Epidermal melanocyte (primary cell): ENCODE results near the gene TTC23.
"Not testable (repeated sequence)": the region's sequence is repeated elsewhere in the genome, so short reads cannot be mapped to it uniquely, and the experiment has no call there.

ENCODE experiments used
- DNase-seq: peaks from one replicate; pipeline ENCODE4 v3.0.0; 2011; ENCODE audit warnings: low spot score; ENCODE audit not compliant: insufficient read length

TTC23 gene

DNA sequence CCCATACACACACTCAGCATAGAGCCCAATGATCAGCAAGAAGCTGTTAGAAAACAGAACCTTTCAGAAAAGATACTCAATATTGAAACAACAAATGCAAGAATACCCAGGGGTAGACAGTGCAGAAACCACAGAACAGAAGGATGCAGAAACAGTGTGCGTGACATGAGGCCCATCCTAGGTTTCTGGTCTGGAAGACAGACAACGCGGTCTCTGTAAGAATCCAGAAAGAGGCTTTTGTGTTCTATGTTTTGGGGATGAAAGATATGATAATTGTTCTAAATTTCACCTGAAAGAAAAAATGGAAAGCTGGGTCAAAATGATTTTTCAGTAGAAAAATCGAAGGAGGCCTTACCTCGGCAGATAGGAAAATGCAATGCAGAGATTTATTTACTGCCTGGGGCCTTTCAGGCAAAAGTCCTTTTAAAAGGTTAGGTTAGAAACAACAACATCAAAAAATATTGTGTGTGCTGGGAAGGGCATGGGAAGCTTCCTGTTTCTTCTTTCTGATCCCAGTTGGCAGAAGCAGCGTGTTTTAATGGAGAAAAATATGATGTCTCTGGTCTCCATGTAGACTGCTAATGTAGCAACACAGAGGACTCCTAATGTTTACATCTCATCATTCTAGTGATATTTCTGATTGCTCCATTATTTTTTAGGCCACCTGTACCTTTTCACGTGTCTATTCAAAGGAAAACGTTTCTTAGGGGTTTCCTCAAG is 127.5 kb downstream of the TTC23 start:
- DNase-seq = no peak

DNA sequence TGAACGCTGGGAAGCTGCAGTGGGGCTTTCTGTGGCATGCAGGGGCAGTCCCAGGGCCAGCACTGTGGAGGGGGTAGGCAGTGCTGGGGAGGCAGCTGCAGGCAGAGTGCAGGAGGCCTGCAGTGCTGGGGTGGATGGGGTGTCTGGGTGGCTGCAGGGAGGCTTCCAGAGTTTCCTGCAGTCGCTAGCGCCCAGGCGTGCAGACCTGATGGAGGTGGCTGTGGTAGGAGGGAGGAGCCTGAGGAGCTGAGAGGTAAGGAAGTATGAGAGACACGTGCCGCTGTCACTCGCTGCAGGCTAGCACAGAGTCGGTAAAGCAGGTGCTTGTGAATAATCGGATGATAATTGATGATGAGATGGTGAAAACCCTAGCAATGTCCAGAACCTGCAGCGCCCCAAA is 128.2 kb downstream of the TTC23 start:
- DNase-seq = no peak

DNA sequence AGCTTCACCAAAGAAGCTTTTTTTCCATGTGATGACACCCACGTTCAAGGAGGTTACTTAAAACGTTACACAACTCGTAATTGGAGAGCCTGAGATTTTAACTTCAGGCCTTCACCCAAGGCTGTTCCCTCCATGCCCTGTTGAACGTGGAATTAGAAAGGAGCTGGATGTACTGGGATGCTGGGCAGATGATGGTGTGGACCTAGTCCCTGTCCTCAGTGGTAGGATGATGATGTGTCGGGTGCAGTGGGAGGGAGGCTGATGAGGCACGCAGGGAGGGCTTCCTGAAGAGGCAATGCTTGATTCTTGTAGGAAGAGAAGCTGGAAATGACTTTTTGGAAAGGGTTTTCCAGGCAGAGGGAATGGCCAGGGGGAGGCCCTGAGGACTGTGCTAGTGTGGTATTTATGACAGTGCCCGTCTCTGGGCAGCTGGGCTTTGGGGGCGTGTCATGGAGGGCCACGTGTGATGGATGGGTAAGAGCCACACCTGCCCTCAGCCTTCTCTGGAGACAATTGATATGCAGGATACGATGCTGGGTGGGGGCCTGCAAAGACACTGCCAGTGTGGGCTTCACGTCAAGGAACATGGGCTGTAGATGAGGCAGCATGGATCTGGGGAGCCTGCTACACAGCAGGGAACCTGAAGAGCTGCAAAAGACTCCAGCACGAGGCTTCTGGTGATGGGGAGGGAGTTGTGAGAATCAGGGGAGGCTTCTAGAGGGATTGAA is 129.2 kb downstream of the TTC23 start:
- no peak for DNase-seq

DNA sequence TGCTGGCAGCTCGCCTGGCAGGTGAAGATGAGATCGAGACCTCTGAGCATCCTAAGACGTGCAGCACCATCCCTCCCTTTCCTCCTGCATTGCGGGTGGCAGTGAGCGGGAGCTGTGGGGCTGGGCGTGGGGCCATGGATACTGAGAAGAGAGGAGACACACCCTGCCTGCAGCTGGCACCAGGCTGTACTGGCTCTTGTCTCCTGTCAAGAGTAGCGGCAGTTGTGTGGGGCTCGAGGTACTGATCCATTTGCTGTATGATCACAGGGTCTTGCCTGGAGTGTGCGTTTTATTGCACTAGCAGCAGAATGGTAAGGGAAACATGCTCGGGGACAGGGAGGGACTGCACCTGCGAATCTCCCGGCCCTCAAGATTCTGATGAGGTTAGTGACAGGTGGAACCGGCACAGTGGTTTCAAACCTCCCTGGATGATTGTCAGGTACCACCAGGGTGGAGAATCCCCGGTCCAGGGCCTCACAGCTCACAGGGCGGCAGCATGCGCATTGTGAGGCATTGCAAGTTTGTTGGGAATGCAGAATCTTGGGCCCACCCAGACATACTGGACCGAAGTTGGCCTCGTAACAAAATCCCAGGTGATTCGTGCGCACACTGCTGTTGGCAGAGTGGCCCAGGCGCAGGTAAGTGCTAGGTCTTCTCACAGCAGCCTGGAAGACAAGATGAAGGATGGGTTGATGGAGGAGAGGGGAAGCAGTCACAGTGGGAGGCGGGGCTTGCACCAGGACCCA is 130.4 kb downstream of the TTC23 start:
- DNase-seq = no peak

DNA sequence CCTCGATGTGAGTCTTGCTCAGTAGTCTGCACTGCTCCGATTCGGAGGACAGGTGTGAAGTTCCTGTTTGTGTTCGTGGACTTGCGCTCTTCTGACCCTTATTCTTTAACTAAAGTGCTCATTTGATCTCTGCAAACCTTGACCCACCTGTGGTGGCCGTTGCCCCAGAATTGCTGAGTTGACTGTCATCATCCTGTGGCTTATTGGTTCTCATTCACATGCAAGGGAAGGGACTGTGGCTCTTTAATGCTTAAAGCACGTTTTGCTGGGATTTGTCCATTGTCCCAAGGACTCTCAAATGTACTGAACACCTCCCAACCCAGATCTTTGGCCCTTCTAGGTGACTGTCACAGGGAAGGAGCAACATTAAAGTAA is 131.1 kb downstream of the TTC23 start:
- no peak for DNase-seq

DNA sequence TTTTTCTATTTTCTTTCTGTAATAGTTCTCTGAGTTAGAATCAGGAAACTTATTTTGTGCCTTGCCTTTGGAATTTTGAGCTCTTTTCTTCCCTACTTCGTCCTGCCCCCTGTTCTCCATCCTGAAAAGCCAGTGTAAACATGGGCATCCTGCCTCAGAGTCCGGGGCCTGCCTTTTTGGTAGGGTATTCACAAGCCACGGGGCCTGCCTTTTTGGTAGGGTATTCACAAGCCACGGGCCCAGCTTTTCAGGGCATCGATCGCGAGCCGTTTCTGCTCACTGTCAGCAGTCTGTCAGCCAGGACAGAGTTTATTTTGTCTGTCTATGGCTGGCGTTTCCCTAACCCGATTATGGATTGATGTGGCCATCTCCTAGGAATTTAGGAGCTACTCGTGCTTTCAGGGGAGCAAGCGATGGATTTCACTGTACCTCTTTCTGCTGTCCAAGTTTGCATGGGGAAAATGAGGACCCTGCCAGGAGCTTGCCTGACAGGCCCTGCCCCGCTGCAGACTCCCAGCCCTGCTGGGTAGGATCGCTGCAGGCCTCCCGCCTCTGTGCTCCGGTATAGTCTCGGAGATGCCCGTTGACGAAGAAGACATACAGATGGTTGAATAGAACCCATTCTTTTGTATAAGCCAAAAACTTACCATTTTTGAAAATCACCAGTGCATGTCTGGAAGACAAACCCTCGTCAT is 131.7 kb downstream of the TTC23 start:
- no peak for DNase-seq

DNA sequence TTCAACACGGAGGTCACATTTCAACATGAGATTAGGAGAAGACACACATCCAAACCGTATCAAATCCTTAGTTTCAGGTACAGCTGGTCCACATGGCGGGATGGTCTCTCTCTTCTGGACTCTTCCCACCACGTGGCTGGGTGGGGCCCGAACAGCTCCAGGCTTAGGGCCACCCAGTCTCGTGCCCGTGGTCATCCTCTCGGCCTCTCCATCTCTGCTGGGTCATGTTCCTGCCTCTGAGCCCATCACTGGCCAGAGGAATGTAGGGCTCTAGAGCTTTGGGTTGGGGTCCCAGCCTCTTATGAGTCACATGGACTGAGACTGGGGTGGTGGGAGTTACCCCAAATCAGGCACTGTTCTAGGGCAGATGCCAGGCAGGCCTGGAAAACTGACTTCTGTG is 132.3 kb downstream of the TTC23 start:
- no peak for DNase-seq

DNA sequence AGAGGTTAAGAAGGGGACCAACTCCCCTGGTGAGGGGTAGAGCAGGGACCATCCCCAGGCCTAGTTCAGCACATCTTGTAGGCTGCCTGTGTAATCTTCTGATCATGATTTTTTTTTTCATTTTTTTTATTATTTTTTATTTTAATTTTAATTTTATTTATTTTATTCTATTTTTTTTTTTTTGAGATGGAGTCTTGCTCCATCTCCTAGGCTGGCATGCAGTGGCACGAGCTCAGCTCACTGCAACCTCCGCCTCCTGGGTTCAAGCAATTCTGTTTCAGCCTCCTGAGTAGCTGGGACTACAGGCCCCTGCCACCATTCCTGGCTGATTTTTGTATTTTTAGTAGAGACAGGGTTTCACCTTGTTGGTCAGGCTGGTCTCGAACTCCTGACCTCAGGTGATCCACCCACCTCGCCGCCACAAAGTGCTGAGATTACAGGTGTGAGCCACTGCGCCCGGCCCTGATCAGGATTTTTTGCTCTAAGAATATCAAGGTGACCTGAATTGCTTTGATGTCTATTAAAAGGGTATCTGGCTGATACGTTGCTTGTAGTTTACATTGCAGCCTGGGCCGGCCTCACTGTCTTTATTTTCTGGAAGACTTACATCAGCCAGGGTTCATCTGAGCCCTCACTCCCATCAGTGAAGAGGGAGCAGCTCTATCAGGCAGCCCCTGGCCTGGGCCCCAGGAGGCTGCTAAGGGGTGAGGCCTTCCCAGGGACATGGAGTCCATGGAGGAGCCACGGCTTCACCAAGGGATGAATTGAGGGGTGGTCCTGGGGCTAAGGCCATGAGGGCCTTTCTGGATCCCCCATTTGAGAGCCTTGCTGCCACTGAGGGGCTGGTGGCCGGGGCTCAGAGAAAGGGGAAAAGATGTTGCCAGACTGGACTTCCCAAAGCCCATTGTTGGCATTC is 133.8 kb downstream of the TTC23 start:
- DNase-seq = no peak

DNA sequence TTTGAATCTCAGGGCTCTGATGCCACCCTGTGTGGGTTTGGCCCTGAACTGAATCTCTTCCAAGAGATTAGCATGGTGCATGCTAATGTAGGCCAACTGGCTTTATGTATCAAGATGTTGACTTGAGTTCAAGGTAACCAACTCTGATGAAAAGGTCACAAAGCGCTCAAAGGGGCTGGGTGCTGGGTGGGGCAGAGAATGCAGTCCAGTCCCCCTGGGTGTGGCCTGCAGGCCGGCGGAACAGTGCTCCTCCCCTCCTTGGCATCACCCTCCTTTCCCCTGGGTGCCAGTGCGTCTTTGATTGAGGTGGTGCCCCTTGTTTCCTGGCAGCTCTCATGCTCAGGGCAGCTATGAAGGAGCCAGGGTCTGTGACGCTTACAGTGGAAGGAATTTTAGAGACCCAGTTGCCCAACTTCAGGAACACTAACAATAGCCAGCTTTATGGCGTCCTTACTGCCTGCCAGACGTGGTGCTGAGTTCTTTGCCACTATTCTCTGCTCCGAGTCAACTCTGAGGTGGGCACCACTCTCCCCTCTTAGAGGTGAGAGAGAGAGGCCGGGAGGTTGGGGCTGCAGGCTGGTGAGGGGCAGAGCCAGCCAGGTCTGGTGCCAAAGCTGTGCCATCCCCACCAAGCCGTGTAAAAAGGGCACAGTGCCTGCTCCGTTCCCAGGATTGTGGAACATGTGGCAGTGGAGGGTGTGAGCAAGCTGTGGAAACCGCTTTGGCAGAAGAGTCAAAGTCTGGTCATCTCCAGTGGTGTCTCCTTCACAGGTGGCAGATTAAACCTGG is 134.7 kb downstream of the TTC23 start:
- DNase-seq = no peak

DNA sequence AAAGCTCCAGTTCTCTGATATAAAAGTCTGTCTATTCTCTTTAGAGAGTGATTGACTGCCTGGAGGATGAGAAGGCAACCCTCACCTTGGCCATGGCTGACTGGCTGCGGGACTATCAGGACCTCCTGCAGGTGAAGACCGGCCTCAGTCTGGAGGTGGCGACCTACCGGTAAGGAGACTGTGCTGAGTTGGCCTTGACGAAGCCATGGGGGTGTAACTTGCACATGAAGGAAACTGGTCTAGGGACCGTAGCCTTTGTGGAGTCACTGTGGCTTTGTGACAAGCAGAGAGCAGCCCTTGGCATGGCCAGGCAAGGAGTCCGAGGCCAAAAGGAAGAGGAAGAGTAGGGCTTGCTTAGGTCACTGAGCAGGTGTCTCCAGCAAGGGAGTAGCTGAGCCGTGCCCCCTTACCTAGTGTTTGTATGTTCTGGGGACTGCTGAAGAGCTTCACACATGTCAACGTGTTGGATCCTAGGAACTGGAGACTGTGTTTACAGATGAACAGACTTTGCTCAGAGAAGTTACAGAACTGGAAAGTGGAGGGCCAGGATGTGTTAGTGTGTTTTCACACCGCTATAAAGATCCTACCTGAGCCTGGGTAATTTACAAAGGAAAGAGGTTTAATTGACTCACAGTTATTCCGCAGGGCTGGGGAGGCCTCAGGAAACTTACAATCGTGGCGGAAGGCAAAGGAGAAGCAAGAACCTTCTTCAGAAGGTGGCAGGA is 135.7 kb downstream of the TTC23 start:
- DNase-seq = no peak

DNA sequence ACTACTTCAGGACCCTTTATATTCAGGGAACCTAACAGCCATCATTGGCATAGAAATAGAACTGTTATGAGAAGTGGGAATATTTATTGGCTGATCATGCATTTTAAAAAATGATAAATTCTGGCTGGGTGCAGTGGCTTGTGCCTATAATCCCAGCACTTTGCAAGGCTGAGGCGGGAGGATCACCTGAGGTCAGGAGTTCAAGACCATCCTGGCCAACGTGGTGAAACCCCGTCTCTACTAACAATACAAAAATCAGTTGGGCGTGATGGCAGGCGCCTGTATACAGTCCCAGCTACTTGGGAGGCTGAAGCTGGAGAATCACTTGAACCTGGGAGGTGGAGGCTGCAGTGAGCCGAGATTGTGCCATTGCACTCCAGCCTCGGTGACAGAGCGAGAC is 137.7 kb downstream of the TTC23 start:
- DNase-seq = not testable (repeated sequence)

DNA sequence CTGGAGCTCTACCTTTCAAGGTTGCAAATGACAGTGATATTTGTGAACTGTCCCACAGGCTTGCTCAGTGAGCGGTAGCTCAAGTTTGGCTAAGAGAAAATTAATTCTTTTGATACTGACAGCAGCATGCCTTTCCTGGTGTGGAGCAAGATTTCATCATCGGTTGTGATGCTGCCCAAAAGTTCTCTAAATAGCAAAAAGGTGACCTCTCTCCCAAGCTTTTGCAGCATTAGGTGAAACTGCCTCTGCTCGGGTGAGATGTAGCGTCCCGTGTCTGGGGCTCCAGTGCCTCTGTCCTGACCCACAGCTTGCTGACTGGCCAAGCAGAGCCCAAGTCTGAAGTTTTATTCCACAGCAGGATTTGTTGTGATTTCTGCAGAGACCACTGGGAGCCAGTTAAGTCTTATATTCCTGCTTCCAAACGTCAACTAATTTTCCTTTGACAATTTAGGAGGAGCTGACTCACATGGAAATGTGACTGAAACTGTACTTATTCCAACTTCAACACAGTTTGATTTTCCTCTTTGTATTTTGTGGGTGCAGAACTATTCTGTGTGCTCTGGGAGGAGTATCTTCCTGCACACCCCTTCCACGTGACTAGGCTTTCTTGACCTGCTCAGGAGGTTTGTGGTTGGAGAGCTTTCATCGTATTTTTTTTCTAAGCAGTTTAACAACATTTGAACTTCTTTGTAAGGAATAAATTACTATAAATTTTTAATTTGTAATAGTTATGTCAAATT is 138.6 kb downstream of the TTC23 start:
- DNase-seq = no peak

DNA sequence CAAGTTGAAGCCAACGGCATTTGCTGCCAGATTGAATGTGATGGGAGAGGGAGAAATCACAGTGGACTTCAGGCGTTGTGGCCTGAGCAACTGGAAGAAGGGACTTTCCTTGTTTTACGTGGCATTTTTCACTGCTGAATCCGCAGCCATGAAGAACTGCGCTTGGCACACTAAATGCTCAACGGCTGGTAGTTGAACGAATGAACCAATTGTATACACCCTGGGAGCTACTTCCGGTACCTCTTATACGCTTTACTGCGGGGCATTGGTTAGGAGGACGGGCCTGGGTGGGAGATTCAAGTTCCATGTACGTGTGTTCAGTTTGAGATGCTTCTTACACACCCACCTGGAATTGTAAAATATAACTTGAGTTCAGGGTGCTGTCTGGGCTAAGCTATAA is 139.3 kb downstream of the TTC23 start:
- DNase-seq = no peak

DNA sequence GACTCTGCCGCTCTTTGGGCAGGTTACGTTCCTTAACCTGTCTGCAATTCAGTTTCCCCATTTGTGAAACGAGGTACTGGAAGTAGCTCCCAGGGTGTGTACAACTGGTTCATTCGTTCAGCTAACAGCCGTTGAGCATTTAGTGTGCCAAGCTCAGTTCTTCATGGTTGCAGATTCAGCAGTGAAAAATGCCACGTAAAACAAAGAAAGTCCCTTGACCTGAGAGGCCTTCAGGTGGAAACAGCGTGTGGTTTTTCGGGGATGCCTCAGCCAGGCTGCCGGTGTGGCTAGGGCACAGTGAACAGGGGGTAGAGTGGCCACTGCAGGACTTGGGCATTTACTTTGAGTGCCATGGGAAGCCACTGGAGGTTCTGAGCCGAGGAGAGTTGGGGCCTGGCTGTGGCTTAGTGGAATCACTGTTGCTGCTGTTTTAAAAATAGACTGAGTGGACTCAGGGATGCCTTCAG is 139.8 kb downstream of the TTC23 start:
- DNase-seq = no peak

DNA sequence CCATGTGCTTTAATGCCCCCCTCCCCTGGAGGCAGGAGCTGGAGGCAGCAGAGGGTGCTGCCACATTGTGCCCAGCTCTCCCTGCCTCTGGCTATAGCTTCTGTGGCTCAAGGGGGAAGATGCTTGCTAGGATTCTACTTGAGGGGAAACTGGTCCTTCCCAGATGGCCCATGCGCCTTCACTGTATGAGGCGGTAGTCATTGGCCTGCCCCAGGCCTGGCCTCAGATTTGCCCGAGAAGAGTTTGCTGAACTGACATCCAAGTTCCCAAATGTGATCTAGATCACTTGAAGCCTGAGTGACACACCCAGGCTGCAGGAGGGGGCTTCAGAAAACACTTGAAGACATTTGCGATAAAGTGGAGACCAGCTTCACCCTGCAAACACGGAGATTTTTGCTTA is 140.4 kb downstream of the TTC23 start:
- no peak for DNase-seq

DNA sequence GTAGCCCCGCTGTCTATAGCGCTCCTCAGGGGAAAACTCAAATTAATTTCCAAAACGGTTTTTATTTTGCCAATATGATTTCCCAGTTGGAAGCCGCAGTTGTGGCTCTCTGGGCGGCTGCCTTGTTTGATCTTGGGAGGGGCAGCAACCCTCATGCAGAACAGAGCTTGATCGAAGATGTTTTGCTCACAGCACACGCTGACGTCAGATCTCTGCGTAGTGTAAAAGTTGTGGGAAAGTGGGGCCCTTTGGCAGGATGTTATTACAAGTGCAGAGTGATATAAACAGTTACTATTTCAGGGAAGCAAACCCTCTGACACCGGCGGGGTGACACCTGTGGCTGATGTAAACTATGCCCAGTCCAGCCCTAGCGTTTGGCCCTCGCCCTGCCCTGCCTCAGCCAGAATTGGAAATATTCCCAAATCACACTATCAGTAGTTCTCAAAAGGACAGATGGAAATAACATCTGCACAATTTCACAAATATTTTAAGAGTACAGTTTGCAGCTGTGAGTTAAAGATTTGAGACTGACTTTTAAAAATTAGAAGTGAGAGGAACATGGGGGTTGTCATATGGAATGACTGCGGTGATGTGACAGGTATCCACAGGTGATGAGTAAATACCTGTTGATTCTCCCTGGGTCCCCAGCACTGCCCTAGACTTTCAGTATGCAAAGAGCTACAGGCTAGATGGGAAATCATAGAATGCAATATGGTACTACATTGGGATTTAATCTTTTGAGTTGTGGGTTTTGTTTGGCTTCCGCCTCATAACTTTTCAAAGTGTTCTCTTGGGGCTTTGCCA is 142.8 kb downstream of the TTC23 start:
- no peak for DNase-seq

DNA sequence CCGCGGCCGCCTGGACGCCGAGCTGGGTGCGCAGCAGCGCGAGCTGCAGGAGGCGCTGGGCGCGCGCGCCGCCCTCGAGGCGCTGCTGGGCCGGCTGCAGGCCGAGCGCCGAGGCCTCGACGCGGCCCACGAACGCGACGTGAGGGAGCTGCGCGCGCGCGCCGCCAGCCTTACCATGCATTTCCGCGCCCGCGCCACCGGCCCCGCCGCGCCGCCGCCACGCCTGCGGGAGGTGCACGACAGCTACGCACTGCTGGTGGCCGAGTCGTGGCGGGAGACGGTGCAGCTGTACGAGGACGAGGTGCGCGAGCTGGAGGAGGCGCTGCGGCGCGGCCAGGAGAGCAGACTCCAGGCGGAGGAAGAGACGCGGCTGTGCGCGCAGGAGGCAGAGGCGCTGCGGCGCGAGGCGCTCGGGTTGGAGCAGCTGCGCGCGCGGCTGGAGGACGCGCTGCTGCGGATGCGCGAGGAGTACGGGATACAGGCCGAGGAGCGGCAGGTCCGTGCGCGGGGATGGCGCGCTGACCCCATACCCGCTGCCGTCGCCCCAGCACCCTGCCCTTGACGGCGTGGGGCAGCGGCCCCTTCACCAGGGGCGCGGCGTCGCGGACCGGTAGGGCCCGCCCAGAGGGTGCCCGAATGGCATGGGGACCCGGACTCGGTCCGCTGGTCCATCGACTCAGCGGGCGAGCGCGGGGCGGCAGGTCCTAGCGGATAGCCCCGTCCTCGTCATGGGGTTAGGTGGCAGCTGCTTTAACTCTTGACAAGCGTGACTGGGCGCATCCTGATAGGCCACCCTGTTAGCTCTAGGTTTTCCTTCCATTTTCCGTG is 143.7 kb downstream of the TTC23 start:
- no peak for DNase-seq
